AG10803 (cell line): Measurements from ENCODE around the gene RASSF3.
A peak's percentile ranks its signal among the peaks of the same experiment; 100 is the strongest.
"Not testable (repeated sequence)": the region's sequence is repeated elsewhere in the genome, so short reads cannot be mapped to it uniquely, and the experiment has no call there.

Experiments
- DNase-seq: peaks from one replicate; pipeline ENCODE4 v3.0.0; 2010; ENCODE audit warnings: low read depth
- H3K4me3 ChIP-seq: 2 replicates; pipeline ENCODE4 v1.5.1; 2011; ENCODE audit warnings: mild to moderate bottlenecking, low read length, control low read depth
- CTCF ChIP-seq: conservative IDR thresholded peaks from 2 replicates; pipeline ENCODE4 v1.5.1; 2011; ENCODE audit warnings: mild to moderate bottlenecking, low read length, control low read depth, inconsistent platforms

RASSF3 gene

GRCh38 chr12:64582114-64582513, 28.2 kb upstream of the RASSF3 start:
- DNase-seq, result no peak
- no peak overlapping the region for H3K4me3 ChIP-seq
- TF ChIP-seq CTCF, result no peak

GRCh38 chr12:64582862-64583261, 27.4 kb upstream of the RASSF3 start:
- DNase-seq, result no peak
- no peak for TF ChIP-seq CTCF
- no peak overlapping the region for H3K4me3 ChIP-seq

GRCh38 chr12:64583395-64583770, 26.9 kb upstream of the RASSF3 start:
- peak overlapping the region; percentile 13; the same call in 1 of the 2 replicates for H3K4me3 ChIP-seq
- not testable (repeated sequence) for DNase-seq

DNA sequence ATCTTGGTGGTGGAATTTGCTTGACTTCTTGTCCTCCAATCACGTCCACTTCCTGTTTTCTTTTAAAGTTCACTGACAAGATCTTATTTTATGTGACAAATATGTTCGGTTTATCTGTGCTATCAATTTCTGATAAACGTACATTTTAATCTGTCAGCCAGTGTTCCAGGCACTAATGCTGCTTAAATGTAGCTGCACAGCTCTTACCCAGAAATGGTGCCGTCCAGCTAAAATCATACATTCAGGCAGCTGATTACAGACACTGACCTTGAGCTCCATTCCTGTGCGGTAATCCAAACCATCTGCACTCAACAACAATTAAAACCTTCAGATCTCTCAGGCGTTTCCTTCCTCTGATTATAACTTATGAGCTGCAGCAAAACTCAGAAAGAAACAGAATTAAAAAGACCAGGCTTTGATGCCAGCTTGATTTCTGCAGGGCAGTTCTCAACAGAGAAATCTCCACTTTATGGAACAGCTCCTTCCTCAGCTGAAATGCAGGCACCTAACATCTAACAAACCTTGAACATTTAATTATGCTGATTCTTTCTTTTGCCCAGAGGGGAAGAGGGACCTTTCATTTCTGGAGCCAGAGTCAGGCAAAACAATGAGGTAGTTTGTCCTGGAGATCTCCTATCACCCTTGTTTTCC, 26.4 kb upstream of the RASSF3 start:
- no peak for TF ChIP-seq CTCF
- H3K4me3 ChIP-seq, result peak overlapping the region; percentile 13; the same call in 1 of the 2 replicates
- peak; percentile 55 for DNase-seq

DNA sequence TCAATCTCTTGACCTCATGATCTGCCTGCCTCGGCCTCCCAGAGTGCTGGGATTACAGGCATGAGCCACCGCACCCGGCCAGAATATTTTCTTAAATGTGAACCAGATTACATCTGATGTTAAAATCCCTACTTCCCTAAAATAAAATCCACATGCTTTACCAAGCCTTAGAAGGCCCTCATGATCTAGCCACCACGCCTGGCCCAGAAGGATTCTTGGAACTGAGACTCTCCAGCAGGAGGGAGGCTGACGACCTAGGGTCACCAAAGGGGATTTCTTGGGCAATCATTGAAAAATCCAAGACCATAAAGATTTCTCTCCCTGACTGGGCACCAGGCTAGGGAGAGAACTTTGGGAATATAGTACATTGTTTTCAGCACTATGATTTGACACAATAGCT, 25.2 kb upstream of the RASSF3 start:
- peak; percentile 12 for DNase-seq
- TF ChIP-seq CTCF, result no peak
- H3K4me3 ChIP-seq, result no peak overlapping the region

- no peak for DNase-seq
- TF ChIP-seq CTCF, result no peak
- no peak overlapping the region for H3K4me3 ChIP-seq
Observed at GRCh38 chr12:64587447-64587846, 22.8 kb upstream of the RASSF3 start.

DNA sequence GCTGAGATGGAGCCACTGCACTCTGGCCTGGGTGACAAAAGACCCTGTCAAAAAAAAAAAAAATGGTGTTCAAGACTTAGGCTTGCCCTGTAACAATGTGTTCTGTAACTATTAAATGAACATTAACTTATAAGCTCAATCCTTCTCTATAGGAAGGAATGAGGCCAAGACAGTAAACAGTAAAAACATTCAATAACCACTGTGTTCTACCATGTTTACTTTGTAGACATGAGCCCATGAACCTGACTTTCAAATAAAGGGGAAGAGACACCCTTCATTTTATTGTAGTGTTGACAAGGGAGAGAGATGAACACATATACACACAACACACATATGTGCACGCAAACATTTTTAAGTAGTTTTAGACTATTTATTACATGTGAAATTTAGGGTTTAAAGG, 20.1 kb upstream of the RASSF3 start:
- TF ChIP-seq CTCF, result no peak
- no peak for DNase-seq
- no peak overlapping the region for H3K4me3 ChIP-seq
